NCI-H1694 treated with DMSO at 0.1 percent for 48 hours (cell line): ENCODE measurements around the gene MAST3.

Source experiments
- DNase-seq: peaks from one replicate; lab custom pipeline; 2025; lab: John Stamatoyannopoulos, UW

MAST3 gene

GRCh38 chr19:18159810-18160209 is 62.2 kb downstream of the MAST3 start:
- no peak for DNase-seq

DNA sequence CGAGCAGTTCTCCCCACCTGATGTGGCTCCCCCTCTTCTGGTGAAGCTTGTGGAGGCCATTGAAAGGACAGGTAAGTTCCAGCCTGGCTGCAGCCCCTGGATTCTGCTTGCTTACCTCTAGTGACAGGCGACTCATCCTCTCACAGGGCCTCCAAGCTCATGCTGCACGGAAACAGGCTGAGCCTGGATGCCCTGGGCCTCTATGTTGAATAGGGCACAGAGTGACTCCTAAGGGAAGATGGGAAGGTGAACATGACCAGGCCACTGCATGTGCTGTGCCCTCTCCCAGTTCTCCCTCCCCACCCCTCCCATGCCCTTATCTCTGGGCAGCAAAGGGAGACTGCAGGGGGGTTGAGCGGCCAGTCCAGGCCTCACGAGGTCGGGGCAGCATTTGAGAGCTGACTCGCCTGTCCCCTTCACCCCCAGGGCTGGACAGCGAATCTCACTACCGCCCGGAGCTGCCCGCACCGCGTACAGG is 63.0 kb downstream of the MAST3 start:
- DNase-seq = no peak

DNA sequence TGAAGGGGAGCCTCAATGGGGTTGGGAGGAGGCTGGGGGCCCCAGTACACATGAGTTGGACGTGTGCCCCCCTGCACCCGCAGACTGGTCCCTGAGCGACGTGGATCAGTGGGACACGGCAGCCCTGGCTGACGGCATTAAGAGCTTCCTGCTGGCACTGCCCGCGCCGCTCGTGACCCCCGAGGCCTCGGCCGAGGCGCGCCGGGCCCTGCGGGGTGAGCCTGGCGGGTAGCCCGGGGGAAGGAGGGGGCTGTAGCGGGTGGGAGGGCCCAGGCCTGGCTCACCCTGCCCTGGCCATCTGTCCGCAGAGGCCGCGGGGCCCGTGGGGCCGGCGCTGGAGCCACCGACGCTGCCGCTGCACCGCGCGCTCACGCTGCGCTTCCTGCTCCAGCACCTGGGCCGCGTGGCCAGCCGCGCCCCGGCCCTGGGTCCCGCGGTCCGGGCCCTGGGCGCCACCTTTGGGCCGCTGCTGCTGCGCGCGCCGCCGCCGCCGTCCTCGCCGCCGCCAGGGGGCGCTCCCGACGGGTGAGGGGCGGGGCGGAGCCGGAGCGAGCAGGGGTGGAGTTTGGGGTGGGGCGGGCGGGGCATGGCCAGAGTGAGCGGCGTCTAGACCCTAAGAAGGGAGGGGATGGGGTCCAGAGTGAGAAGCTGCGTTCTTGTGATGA is 63.5 kb downstream of the MAST3 start:
- peak; percentile 51 for DNase-seq

DNA sequence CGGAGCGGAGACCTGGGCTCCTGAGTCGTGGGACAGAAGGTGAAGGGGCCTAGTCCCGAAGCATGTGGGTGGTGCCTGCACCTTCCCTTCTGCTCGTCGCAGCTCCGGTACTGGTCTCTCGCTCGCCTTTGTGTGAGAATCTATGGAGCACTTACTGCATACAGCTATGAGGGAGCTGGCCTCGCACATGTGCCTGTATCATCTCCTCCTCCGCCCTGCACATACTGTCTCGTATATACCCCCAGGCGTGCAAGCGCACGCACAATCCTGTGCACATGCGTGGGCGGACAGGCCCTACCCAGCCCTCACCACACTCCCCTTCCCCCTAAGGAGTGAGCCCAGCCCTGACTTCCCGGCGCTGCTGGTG is 64.0 kb downstream of the MAST3 start:
- DNase-seq = no peak

GRCh38 chr19:18164072-18164471 is 66.5 kb downstream of the MAST3 start:
- DNase-seq = no peak

GRCh38 chr19:18165794-18166544 is 68.4 kb downstream of the MAST3 start:
- no peak for DNase-seq

DNA sequence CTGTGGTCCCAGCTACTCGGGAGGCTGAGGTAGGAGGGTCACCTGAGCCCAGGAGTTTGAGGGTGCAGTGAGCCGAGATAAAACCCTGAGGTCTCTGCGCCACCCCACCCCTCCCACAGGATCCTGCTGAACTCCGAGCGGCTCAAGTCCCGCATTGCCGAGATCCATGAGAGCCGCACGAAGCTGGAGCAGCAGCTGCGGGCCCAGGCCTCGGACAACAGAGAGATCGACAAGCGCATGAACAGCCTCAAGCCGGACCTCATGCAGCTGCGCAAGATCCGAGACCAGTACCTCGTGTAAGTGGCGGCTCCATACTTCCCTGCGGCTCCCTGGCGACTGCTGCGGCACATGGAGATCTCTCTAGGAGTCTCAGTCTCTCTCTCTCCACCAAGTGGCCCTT is 69.4 kb downstream of the MAST3 start:
- no peak for DNase-seq

GRCh38 chr19:18167975-18168645 is 70.5 kb downstream of the MAST3 start:
- DNase-seq = peak; percentile 35

DNA sequence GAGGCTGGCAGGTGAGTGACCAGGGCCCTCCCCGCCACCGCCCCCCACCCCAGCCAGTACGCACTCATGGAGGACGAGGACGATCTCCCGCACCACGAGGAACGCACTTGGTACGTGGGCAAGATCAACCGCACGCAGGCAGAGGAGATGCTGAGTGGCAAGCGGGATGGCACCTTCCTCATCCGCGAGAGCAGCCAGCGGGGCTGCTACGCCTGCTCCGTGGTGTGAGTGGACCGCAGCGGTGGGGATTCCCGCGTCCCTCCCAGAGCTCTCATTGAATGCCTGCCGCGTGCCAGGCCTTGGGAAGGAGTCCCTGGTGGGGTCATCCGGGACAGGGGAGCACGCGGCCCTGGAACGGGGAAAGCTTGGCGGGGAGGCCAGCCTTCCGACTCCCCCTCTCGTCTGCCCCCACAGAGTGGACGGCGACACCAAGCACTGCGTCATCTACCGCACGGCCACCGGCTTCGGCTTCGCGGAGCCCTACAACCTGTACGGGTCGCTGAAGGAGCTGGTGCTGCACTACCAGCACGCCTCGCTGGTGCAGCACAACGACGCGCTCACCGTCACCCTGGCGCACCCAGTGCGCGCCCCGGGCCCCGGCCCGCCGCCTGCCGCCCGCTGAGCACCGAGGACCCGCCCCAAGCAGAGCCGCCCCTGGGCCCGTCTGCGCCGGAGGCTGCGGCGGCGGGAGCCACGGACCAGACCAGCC is 71.2 kb downstream of the MAST3 start:
- no peak for DNase-seq

- DNase-seq = no peak
Observed at GRCh38 chr19:18170714-18171255, 73.2 kb downstream of the MAST3 start.

GRCh38 chr19:18171605-18172327 is 74.2 kb downstream of the MAST3 start:
- DNase-seq = no peak

- no peak for DNase-seq
Observed at GRCh38 chr19:18172331-18173053, 74.9 kb downstream of the MAST3 start.

GRCh38 chr19:18173054-18173571 is 75.5 kb downstream of the MAST3 start:
- no peak for DNase-seq

DNA sequence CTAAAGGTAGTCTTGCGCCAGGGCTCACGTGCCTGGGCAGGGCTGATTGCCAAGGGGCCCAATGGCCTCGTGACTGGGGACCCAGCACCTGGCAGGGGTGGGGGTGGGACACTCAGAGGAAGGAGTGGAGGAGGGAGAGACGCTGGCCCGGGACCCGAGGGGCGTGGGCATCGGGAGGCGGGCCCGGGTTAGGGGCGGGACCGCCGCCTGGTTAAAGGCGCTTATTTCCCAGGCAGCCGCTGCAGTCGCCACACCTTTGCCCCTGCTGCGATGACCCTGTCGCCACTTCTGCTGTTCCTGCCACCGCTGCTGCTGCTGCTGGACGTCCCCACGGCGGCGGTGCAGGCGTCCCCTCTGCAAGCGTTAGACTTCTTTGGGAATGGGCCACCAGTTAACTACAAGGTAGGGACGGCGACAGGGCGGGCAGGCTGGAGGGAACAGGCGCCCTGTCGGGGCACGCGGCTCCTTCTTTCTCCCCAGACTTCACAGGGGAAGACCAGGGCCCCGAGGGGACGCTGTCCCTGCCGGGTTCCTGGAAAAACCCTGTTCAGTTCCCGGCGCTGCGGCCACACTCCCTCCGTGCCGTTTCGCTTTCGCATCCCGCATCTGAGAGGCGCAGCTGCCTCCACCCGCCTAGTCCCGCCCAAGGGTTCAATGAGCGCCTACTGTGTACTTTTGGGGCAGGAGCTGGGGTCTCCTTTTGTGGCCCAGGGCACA is 76.2 kb downstream of the MAST3 start, which contains the start of gene IFI30:
Gene IFI30 (plus strand): TSS at position 242 of the 717 bp plus-strand sequence. CDS start 29 bp downstream, at position 271.
- DNase-seq = no peak

- no peak for DNase-seq
Observed at GRCh38 chr19:18174983-18175382, 77.4 kb downstream of the MAST3 start.

DNA sequence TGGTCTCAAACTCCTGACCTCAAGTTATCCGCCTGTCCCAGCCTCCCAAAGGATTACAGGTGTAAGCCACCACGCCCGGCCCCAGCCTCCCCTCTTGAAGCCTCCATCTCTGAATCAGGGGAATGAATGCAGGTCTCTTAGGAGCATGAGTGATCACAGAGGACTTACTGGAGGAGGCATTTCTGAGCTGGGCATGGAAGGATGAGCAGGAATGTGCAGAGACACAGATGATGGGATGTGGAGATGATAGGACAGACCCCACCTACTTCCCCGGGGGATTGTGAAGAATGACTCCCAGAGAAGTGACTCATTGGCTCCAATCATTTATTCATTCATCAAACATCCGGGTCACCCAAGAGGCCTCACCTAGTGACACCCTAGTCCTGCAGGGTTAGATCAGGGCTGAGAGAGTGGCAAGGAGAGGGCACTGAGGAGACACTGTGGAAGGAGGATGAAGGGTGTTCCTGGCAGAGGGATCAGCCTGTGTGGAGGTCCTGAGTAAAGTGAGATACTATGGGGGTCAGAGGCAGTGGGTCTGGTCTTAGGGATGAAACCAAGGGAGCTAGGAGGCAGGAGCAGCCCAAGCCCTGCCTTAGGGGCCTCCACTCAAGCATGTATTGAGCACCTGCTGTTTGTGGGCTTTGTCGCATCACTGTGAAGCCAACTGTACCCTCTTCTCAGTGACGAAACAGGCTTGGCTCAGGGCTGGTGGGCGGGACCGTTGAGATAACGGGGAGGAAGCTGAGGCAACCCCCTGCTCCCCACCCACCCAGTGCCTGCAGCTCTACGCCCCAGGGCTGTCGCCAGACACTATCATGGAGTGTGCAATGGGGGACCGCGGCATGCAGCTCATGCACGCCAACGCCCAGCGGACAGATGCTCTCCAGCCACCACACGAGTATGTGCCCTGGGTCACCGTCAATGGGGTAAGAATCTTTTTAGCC is 79.1 kb downstream of the MAST3 start:
- no peak for DNase-seq

- DNase-seq = no peak
Observed at GRCh38 chr19:18179957-18180356, 82.4 kb downstream of the MAST3 start.

DNA sequence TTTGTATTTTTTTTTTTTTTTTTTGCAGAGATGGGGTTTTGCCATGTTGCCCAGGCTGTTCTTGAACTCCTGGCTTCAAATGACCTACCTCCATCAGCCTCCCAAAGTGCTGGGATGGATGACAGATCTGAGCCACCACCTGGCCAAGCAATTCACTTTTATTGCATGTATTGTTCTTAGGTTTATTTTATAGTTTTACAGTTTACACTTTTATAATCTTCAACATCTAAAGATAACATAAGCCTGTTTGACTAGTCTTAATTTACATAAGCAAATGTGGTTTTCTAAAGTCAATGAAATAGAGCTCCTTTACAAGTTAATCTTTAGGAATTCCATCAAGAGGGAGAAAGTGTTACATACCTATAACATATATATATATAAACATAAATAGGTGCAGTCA is 86.0 kb downstream of the MAST3 start:
- no peak for DNase-seq

DNA sequence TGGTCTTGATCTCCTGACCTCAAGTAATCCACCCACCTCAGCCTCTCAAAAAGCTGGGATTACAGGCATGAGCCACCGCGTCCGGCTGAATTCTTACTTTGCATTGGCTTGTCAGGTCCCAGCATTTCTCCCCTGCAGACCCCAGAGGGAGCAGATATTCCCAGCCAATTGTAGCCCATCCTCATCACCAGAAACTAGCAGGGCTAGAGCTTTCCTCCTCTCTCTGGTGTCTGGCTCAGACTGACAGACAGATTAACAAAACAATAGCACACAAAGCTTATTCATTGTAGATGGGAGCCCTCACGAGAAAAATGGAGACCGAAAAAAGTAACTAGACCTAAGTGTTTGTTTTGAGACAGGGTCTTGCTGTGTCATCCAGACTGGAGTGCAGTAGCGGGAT is 88.0 kb downstream of the MAST3 start:
- DNase-seq = no peak
